Right atrium auricular region (tissue), 2 donors: Measurements from ENCODE around the gene RALGAPB. TPM values are rescaled to one million over a fixed set of nuclear protein-coding genes. Genes with fewer than 3 reads are reported as not detected.

Experiments used
- DNase-seq: peaks from one replicate; pipeline ENCODE4 v3.0.0-alpha.2; 2019; ENCODE audit warnings: low spot score
- H3K27ac ChIP-seq, 2 donors: fragments of 200-600 bp; sonication (generic); 1 replicate in 1 of 2; 2 replicates in 1 of 2; pipeline ENCODE4 v1.5.1; 2016 to 2019
- H3K27me3 ChIP-seq, 2 donors: fragments of 200-600 bp; sonication (generic); one replicate each; pipeline versions ENCODE4 v1.5.1 to v1.6.0; 2017 to 2019
- H3K36me3 ChIP-seq: fragments of 200-600 bp; sonication (generic); one replicate; pipeline ENCODE4 v1.5.1; 2016
- H3K4me1 ChIP-seq, 2 donors: fragments of 200-600 bp; sonication (generic); one replicate each; pipeline versions ENCODE4 v1.5.1 to v1.6.0; 2017 to 2019
- H3K4me3 ChIP-seq, 2 donors: fragments of 200-600 bp; sonication (generic); 1 replicate in 1 of 2; 2 replicates in 1 of 2; pipeline ENCODE4 v1.5.1; 2017 to 2019; ENCODE audit warnings: mild to moderate bottlenecking in 1 of 2, moderate library complexity in 1 of 2
- H3K9me3 ChIP-seq, 2 donors: fragments of 200-600 bp; sonication (generic); one replicate each; pipeline ENCODE4 v1.5.1; 2019
- CTCF ChIP-seq, 2 donors: fragments of 200-600 bp; sonication (generic); IDR thresholded peaks; one replicate each; pipeline ENCODE4 v1.5.1; 2019; ENCODE audit warnings: antibody characterized with exemption in 2 of 2
- total RNA-seq, 2 donors: library from RNA; depleted of rRNA; stranded (reverse); fragments of >200 nt; gene quantifications; one replicate each; pipeline ENCODE4 v1.1.0, GENCODE V29; 2016

RALGAPB gene
- total RNA-seq, 2 donors from 2014 or later: 24.6 to 24.8 TPM

GRCh38 chr20:38547288-38548085 lies 74.8 kb downstream of the RALGAPB start:
- TF ChIP-seq CTCF (IDR thresholded peaks at IDR 0.05): no peak
- Histone ChIP-seq H3K4me3 (no peak overlapping the region), H3K9me3 (no peaks in the 10 kb centered on the region), H3K4me1 (no peaks in the 10 kb centered on the region), H3K27me3 (no peaks in the 10 kb centered on the region), H3K27ac (no peak overlapping the region), H3K36me3 (peaks cover 93% of the 10 kb centered on the region)
- no peak for DNase-seq

- Histone ChIP-seq H3K27ac (no peak overlapping the region), H3K4me1 (no peaks in the 10 kb centered on the region), H3K27me3 (no peaks in the 10 kb centered on the region), H3K9me3 (no peaks in the 10 kb centered on the region), H3K4me3 (no peak overlapping the region), H3K36me3 (peaks cover 97% of the 10 kb centered on the region)
- TF ChIP-seq CTCF (IDR thresholded peaks at IDR 0.05): no peak
- DNase-seq: no peak
Measured at GRCh38 chr20:38548356-38549083, 75.9 kb downstream of the RALGAPB start.

GRCh38 chr20:38550274-38550673 lies 77.6 kb downstream of the RALGAPB start:
- Histone ChIP-seq H3K36me3 (peaks cover 99% of the 10 kb centered on the region), H3K4me1 (no peaks in the 10 kb centered on the region), H3K4me3 (no peak overlapping the region), H3K27me3 (no peaks in the 10 kb centered on the region), H3K27ac (no peak overlapping the region), H3K9me3 (no peaks in the 10 kb centered on the region)
- DNase-seq: no peak
- no peak for TF ChIP-seq CTCF (IDR thresholded peaks at IDR 0.05)

GRCh38 chr20:38551056-38551626 lies 78.5 kb downstream of the RALGAPB start:
- TF ChIP-seq CTCF (IDR thresholded peaks at IDR 0.05): no peak
- H3K4me3 ChIP-seq: no peak overlapping the region
- H3K27me3 ChIP-seq: no peaks in the 10 kb centered on the region
- H3K9me3 ChIP-seq: no peaks in the 10 kb centered on the region
- no peaks in the 10 kb centered on the region for H3K4me1 ChIP-seq
- no peak for DNase-seq
- H3K36me3 ChIP-seq: peaks cover 95% of the 10 kb centered on the region
- H3K27ac ChIP-seq: no peak overlapping the region

GRCh38 chr20:38554986-38555385 lies 82.3 kb downstream of the RALGAPB start:
- TF ChIP-seq CTCF (IDR thresholded peaks at IDR 0.05): no peak
- no peak for DNase-seq
- H3K4me1 ChIP-seq: no peaks in the 10 kb centered on the region
- peaks cover 80% of the 10 kb centered on the region for H3K36me3 ChIP-seq
- no peak overlapping the region for H3K27ac ChIP-seq
- no peaks in the 10 kb centered on the region for H3K27me3 ChIP-seq
- no peaks in the 10 kb centered on the region for H3K9me3 ChIP-seq
- H3K4me3 ChIP-seq: no peak overlapping the region
